ENCODE results near the gene CBFB. TPM values are rescaled to one million over a fixed set of nuclear protein-coding genes. Genes with fewer than 3 reads are reported as not detected.

Gene CBFB
- total and polyA plus RNA-seq, 5 donors from 2014 or later = 60.9 to 108 (median 83.6) TPM

DNA sequence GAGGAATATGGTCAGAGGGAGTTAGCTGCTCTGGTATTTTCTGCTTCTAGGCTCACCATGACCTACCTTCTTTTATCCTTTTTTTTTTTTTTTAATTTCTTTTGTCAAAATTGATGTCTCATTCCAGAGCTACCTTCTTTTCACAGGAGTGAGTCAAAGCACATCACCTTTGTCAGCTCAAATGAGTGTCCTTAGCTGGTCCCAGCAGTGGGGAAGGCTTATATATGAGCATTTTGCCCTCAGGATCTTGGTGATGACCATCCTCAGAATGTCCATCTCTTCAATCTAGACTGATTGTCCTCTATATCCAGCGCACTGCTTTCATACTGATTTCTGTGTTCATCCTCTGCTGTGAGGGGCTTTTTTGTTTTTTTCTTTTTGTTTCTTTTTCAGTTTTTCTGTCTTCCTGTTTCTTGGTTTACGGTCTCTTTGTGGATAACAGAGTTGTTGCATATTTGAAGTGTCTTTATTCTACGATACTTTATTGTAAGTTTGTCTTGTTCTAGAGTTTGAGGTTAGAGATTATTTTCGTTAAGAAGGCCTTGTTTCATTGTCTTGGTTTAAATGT, 24.9 kb downstream of the CBFB start:
- H3K9me3 ChIP-seq (ENCODE audit: control insufficient read depth in 2 of 2, low read length in 2 of 2) = no peaks in the 10 kb centered on the region
- Mint-ChIP-seq H3K4me3 (peak overlapping the region; percentile 11 to 68 (median 64)), H3K27me3 (peaks cover 4% of the 10 kb centered on the region), H3K4me1 (peaks cover 30 to 63% (median 50%) of the 10 kb centered on the region in 4 donors), H3K27ac (peak overlapping the region; percentile 24 to 74 (median 62)), H3K9me3 (peaks cover 0 to 3% (median 0%) of the 10 kb centered on the region in 7 donors), H3K36me3 (no peaks in the 10 kb centered on the region)
- peak overlapping the region; percentile 47 for H3K27ac ChIP-seq (ENCODE audit: insufficient read depth, low read length, poor library complexity, severe bottlenecking)
- H3K4me1 ChIP-seq (ENCODE audit: control insufficient read depth, insufficient read depth, low read length, poor library complexity, severe bottlenecking) = peaks cover 23% of the 10 kb centered on the region
- peak overlapping the region; percentile 39 for H3K4me3 ChIP-seq (ENCODE audit: low read depth, low read length)
- H3K27me3 ChIP-seq (ENCODE audit: control insufficient read depth, insufficient read depth, low read length) = no peaks in the 10 kb centered on the region
- DNase-seq (no peak), ATAC-seq (ENCODE audit: low read depth in 2 of 2) (no peak)
- no peaks in the 10 kb centered on the region for H3K36me3 ChIP-seq (ENCODE audit: control insufficient read depth, insufficient read depth, low read length)

- peak overlapping the region in 2 of 4 donors; percentile 11 to 22 for H3K4me3 Mint-ChIP-seq
- H3K27ac Mint-ChIP-seq = peak overlapping the region in 2 of 3 donors; percentile 24 to 56
- DNase-seq (no peak), ATAC-seq (ENCODE audit: low read depth in 2 of 2) (no peak)
- H3K4me3 ChIP-seq (ENCODE audit: low read depth, low read length) = peak overlapping the region; percentile 39
- peaks cover 0 to 3% (median 0%) of the 10 kb centered on the region in 7 donors for H3K9me3 Mint-ChIP-seq
- no peak overlapping the region for H3K27ac ChIP-seq (ENCODE audit: insufficient read depth, low read length, poor library complexity, severe bottlenecking)
- H3K9me3 ChIP-seq (ENCODE audit: control insufficient read depth in 2 of 2, low read length in 2 of 2) = no peaks in the 10 kb centered on the region
- H3K4me1 ChIP-seq (ENCODE audit: control insufficient read depth, insufficient read depth, low read length, poor library complexity, severe bottlenecking) = peaks cover 23% of the 10 kb centered on the region
- H3K27me3 ChIP-seq (ENCODE audit: control insufficient read depth, insufficient read depth, low read length) = no peaks in the 10 kb centered on the region
- H3K36me3 ChIP-seq (ENCODE audit: control insufficient read depth, insufficient read depth, low read length) = no peaks in the 10 kb centered on the region
- no peaks in the 10 kb centered on the region for H3K36me3 Mint-ChIP-seq
- peaks cover 4% of the 10 kb centered on the region for H3K27me3 Mint-ChIP-seq
- H3K4me1 Mint-ChIP-seq = peaks cover 30 to 69% (median 57%) of the 10 kb centered on the region in 4 donors
These were observed 26.0 kb downstream of the CBFB start for GRCh38 chr16:67054901-67055300.

- Histone ChIP-seq H3K27me3 (ENCODE audit: control insufficient read depth, insufficient read depth, low read length) (no peaks in the 10 kb centered on the region), H3K4me3 (ENCODE audit: low read depth, low read length) (no peak overlapping the region), H3K9me3 (ENCODE audit: control insufficient read depth in 2 of 2, low read length in 2 of 2) (no peaks in the 10 kb centered on the region), H3K27ac (ENCODE audit: insufficient read depth, low read length, poor library complexity, severe bottlenecking) (no peak overlapping the region), H3K4me1 (ENCODE audit: control insufficient read depth, insufficient read depth, low read length, poor library complexity, severe bottlenecking) (peaks cover 23% of the 10 kb centered on the region), H3K36me3 (ENCODE audit: control insufficient read depth, insufficient read depth, low read length) (no peaks in the 10 kb centered on the region)
- peaks cover 0 to 3% (median 0%) of the 10 kb centered on the region in 7 donors for H3K9me3 Mint-ChIP-seq
- H3K36me3 Mint-ChIP-seq = peaks cover 3% of the 10 kb centered on the region
- H3K4me3 Mint-ChIP-seq = peak overlapping the region in 3 of 4 donors; percentile 8 to 36 (median 35)
- peak overlapping the region; percentile 43 to 87 (median 58) for H3K27ac Mint-ChIP-seq
- peaks cover 4% of the 10 kb centered on the region for H3K27me3 Mint-ChIP-seq
- H3K4me1 Mint-ChIP-seq = peaks cover 30 to 71% (median 56%) of the 10 kb centered on the region in 4 donors
- ATAC-seq (ENCODE audit: low read depth in 2 of 2) = peak; percentile 50 to 57
- peak in 1 of 3 donors; percentile 46 for DNase-seq
These were observed 27.0 kb downstream of the CBFB start for GRCh38 chr16:67055712-67056487.

- Mint-ChIP-seq H3K36me3 (peaks cover 8% of the 10 kb centered on the region), H3K27me3 (no peaks in the 10 kb centered on the region), H3K27ac (peak overlapping the region; percentile 12 to 83 (median 33)), H3K4me3 (peak overlapping the region in 3 of 4 donors; percentile 1 to 8 (median 7)), H3K4me1 (peaks cover 7 to 39% (median 27%) of the 10 kb centered on the region in 4 donors), H3K9me3 (peaks cover 0 to 1% (median 0%) of the 10 kb centered on the region in 7 donors)
- DNase-seq (no peak), ATAC-seq (ENCODE audit: low read depth in 2 of 2) (no peak)
- H3K27ac ChIP-seq (ENCODE audit: insufficient read depth, low read length, poor library complexity, severe bottlenecking) = no peak overlapping the region
- peaks cover 16% of the 10 kb centered on the region for H3K36me3 ChIP-seq (ENCODE audit: control insufficient read depth, insufficient read depth, low read length)
- H3K27me3 ChIP-seq (ENCODE audit: control insufficient read depth, insufficient read depth, low read length) = no peaks in the 10 kb centered on the region
- H3K9me3 ChIP-seq (ENCODE audit: control insufficient read depth in 2 of 2, low read length in 2 of 2) = no peaks in the 10 kb centered on the region
- peaks cover 9% of the 10 kb centered on the region for H3K4me1 ChIP-seq (ENCODE audit: control insufficient read depth, insufficient read depth, low read length, poor library complexity, severe bottlenecking)
- peak overlapping the region; percentile 13 for H3K4me3 ChIP-seq (ENCODE audit: low read depth, low read length)
These were observed 34.1 kb downstream of the CBFB start for GRCh38 chr16:67063008-67063407.

GRCh38 chr16:67068212-67068753, 39.3 kb downstream of the CBFB start:
- Mint-ChIP-seq H3K36me3 (peaks cover 22% of the 10 kb centered on the region), H3K4me1 (peaks cover 0 to 15% (median 7%) of the 10 kb centered on the region in 4 donors), H3K4me3 (no peak overlapping the region), H3K27ac (peak overlapping the region in 1 of 3 donors; percentile 29), H3K27me3 (no peaks in the 10 kb centered on the region), H3K9me3 (peaks cover 0 to 1% (median 0%) of the 10 kb centered on the region in 7 donors)
- Histone ChIP-seq H3K36me3 (ENCODE audit: control insufficient read depth, insufficient read depth, low read length) (peaks cover 38% of the 10 kb centered on the region), H3K27me3 (ENCODE audit: control insufficient read depth, insufficient read depth, low read length) (no peaks in the 10 kb centered on the region), H3K4me3 (ENCODE audit: low read depth, low read length) (no peak overlapping the region), H3K4me1 (ENCODE audit: control insufficient read depth, insufficient read depth, low read length, poor library complexity, severe bottlenecking) (peaks cover 3% of the 10 kb centered on the region), H3K9me3 (ENCODE audit: control insufficient read depth in 2 of 2, low read length in 2 of 2) (no peaks in the 10 kb centered on the region), H3K27ac (ENCODE audit: insufficient read depth, low read length, poor library complexity, severe bottlenecking) (no peak overlapping the region)
- DNase-seq = no peak
- ATAC-seq (ENCODE audit: low read depth in 2 of 2) = no peak

DNA sequence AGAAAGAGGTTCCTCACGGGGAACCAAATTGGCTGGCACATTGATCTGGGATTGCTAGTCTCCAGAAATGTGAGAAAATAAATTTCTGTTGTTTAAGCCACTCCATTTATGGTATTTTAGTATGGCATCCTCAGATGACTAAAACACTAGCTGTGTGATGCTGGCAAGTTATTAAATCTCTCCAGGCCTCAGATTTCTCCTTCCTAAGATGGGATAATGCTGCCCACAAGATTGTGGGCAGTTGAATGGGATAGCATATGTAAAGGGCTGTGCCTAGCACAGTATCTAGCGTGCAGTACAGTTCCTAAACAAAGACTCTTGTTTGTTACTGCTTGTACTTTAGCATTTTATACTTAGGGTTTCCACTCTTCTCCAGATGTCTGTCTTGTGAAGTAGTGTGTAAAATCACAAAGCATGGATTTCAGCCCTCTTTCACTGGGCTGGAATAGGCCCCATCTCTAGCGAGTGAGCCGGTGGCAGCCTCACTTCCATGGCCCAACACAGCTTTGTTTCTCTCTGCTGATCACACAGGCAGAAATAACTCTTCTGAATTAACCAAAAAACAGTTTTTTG, 42.6 kb downstream of the CBFB start:
- Histone ChIP-seq H3K27ac (ENCODE audit: insufficient read depth, low read length, poor library complexity, severe bottlenecking) (no peak overlapping the region), H3K27me3 (ENCODE audit: control insufficient read depth, insufficient read depth, low read length) (no peaks in the 10 kb centered on the region), H3K36me3 (ENCODE audit: control insufficient read depth, insufficient read depth, low read length) (peaks cover 54% of the 10 kb centered on the region), H3K9me3 (ENCODE audit: control insufficient read depth in 2 of 2, low read length in 2 of 2) (no peaks in the 10 kb centered on the region), H3K4me3 (ENCODE audit: low read depth, low read length) (no peak overlapping the region), H3K4me1 (ENCODE audit: control insufficient read depth, insufficient read depth, low read length, poor library complexity, severe bottlenecking) (no peaks in the 10 kb centered on the region)
- ATAC-seq (ENCODE audit: low read depth in 2 of 2) = no peak
- Mint-ChIP-seq H3K27me3 (no peaks in the 10 kb centered on the region), H3K36me3 (peaks cover 22% of the 10 kb centered on the region), H3K9me3 (peaks cover 0 to 1% (median 0%) of the 10 kb centered on the region in 7 donors), H3K4me1 (peaks cover 0 to 7% (median 0%) of the 10 kb centered on the region in 4 donors), H3K4me3 (no peak overlapping the region), H3K27ac (peak overlapping the region in 2 of 3 donors; percentile 38 to 68)
- no peak for DNase-seq

DNA sequence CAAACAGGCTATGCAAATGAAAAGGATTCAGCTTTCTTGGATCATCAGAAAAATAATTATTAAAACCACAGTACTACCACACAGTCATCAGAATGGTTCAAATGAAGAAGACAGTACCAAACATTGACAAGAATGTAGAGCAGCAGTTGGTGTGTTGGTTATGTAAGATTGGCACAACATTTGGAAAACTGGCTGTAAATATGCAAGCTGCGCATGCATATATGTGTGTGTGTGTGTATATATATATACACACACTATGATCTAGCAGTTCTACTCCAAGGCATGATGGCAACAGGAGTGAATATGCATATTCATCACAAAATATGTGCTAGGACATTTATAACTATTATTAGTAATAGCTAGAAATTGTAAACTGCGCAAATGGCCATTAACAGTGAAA, 46.4 kb downstream of the CBFB start:
- H3K4me1 Mint-ChIP-seq = peaks cover 0 to 7% (median 6%) of the 10 kb centered on the region in 4 donors
- ATAC-seq (ENCODE audit: low read depth in 2 of 2) (no peak), DNase-seq (no peak)
- no peaks in the 10 kb centered on the region for H3K27me3 Mint-ChIP-seq
- H3K4me3 Mint-ChIP-seq = no peak overlapping the region
- no peak overlapping the region for H3K27ac ChIP-seq (ENCODE audit: insufficient read depth, low read length, poor library complexity, severe bottlenecking)
- no peaks in the 10 kb centered on the region for H3K9me3 Mint-ChIP-seq
- no peak overlapping the region for H3K27ac Mint-ChIP-seq
- H3K4me1 ChIP-seq (ENCODE audit: control insufficient read depth, insufficient read depth, low read length, poor library complexity, severe bottlenecking) = no peaks in the 10 kb centered on the region
- peaks cover 31% of the 10 kb centered on the region for H3K36me3 ChIP-seq (ENCODE audit: control insufficient read depth, insufficient read depth, low read length)
- no peak overlapping the region for H3K4me3 ChIP-seq (ENCODE audit: low read depth, low read length)
- H3K36me3 Mint-ChIP-seq = peaks cover 19% of the 10 kb centered on the region
- no peaks in the 10 kb centered on the region for H3K27me3 ChIP-seq (ENCODE audit: control insufficient read depth, insufficient read depth, low read length)
- no peaks in the 10 kb centered on the region for H3K9me3 ChIP-seq (ENCODE audit: control insufficient read depth in 2 of 2, low read length in 2 of 2)

Data from CD4-positive, CD25-positive, alpha-beta regulatory T cell (primary cell).